ENCODE data around the gene IPO11. TPM values are rescaled to one million over a fixed set of nuclear protein-coding genes. Genes with fewer than 3 reads are reported as not detected.

IPO11 gene
- 20.0 and 24.7 TPM in 2 replicates for total RNA-seq (2014; rRNA removed; shearing (Covaris generic))

GRCh38 chr5:62412549-62413329, at the start of gene IPO11:
Gene IPO11 (plus strand): TSS chr5:62412763. CDS start chr5:62437280, 24,517 bp downstream.
- peak; percentile 98 for DNase-seq (ENCODE audit: low spot score)

- no peak for DNase-seq (ENCODE audit: low spot score)
Measured at GRCh38 chr5:62369039-62369438, 43.5 kb upstream of the IPO11 start.

DNA sequence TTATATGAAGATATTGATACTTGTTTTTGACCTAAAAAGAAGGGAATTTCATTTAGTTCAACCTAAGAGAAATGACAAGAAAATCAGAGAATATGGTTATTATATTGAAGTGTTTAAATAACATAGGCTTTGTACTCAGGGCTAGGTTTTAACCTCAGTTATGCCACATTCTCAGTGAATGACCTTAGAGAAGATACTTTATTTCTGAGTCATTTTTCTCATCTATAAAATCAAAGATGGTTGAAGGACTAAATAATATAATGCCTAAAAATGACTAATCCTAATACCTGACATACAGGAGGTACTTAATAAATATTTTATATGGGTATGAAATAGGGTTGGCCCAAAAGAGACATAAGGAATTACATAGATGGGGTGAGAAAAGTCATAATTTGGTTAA, 41.2 kb upstream of the IPO11 start:
- DNase-seq (ENCODE audit: low spot score) = no peak

- no peak for DNase-seq (ENCODE audit: low spot score)
Measured at GRCh38 chr5:62372600-62372999, 40.0 kb upstream of the IPO11 start.

- DNase-seq (ENCODE audit: low spot score) = no peak
Measured at GRCh38 chr5:62373382-62373781, 39.2 kb upstream of the IPO11 start.

DNA sequence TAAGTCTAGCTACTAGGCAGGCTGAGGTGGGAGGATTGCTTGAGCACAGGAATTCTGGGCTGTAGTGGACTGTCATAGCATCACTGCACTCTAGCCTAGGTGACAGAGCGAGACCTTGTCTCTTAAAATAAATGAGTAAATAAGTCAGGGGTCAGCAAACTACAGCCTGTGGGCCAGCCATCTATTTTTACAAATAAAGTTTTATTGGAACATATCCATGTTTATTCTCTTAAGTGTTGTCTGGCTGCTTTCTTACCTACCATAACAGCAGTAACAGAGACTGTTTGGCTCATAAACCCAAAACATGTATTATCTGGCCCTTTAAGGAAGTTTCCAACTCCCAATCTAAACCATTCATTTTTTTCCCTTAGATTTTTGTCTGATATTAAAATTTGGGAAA, 38.5 kb upstream of the IPO11 start:
- DNase-seq (ENCODE audit: low spot score) = no peak

DNA sequence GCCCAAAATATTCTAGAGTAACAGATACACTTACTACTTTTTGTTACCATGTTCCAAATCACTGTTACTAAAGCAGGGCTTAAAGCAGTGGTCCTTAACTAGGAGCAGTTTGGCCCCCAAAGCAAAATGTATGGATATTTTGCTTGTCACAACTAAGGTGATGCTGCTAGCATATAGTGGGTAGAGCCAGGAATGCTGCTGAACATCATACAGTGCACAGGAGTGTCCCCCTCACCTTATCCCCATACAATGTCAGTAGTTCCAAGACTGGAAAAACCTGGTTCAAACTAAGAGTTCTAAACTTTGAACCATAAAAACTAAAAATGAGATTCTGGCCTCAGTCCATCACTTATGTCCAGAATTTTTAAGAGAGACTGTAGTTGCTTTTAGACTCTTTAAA, 36.9 kb upstream of the IPO11 start:
- DNase-seq (ENCODE audit: low spot score) = no peak

DNA sequence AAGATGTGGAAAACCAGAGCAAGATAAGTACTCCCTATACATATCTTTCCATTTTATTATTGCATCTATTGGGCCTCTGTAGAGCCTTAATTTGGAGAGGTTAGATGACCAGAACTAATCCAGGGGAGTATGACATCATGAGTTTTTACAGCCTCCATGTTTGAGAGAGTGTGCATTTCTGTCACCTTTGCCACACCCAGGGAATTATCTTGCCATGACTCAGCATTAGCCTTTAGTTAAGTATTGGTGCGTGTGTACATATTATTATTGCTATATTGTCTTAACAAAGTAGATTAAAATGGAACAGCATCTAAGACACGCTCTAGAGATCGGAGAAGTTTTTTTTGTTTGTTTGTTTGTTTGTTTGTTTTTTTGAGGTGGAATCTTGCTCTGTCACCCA, 36.5 kb upstream of the IPO11 start:
- peak; percentile 47 for DNase-seq (ENCODE audit: low spot score)

DNA sequence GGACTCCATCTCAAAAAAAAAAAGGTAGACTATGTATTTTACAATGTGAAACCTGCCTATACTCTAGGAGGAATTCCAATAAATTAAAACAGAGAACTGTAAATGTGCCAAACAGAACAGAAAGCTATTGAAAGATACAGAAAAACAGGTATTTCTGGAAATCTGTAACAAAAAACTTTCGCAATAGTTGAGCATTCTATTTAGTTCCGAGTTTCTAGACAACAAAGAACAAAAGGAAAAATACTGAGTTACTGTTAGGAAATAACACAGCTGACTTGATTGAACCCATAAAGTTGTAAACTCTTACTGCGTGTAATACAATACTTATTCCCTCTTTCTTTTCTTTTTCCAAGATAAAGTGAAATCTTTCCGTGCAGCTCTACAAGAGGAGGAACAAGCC, 27.4 kb upstream of the IPO11 start:
- no peak for DNase-seq (ENCODE audit: low spot score)

DNA sequence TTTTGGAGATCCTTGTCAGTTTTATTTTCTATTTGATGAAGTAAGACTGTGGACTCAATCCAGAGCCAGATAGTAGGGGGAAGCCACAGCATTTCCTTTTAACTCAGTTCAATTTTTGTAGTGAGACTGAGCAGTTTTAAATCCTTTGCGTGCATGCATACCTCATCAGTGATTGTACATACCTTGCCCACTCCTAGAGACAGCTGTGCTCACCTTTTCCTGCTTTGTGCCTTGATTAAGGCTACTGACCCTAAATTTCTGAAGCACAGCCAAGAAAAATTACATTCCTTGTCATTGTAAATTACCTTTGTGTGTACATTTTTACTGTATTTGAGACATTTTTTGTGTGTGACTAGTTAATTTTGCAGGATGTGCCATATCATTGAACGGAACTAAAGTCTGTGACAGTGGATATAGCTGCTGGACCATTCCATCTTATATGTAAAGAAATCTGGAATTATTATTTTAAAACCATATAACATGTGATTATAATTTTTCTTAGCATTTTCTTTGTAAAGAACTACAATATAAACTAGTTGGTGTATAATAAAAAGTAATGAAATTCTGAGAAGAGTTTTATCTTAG, 26.7 kb upstream of the IPO11 start:
- no peak for DNase-seq (ENCODE audit: low spot score)

- no peak for DNase-seq (ENCODE audit: low spot score)
Measured at GRCh38 chr5:62386824-62387223, 25.7 kb upstream of the IPO11 start.

DNA sequence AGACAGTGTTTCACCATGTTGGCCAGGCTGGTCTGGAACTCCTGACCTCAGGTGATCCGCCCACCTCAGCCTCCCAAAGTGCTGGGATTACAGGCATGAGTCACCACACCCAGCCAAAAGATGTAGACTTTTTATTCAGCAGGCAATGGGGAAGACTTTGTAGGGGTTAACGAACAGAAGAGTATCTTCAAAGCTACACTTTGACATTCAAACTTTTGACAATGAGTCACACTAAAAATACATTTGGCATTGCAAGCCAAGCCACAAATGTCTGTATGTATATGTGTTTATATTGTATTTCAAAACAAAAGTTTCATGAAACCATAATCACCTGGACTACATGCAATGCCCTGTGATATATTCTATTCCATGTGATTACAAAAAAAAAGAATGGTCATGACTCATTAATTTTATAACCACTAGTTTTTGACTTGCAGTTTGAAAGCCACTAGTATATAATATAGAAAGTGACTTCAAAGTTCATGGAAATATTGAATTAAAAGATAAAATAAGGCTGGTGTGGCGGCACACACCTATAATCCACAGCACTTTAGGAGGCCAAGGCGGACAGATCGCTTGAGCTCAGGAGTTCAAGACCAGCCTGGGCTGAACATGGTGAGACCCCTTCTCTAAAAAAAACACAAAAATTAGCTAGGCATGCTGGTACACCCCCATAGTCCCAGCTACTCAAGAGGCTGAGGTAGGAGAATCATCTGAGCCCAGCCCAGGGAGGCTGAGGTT, 17.2 kb upstream of the IPO11 start:
- DNase-seq (ENCODE audit: low spot score) = peak; percentile 39

- DNase-seq (ENCODE audit: low spot score) = peak; percentile 94
Measured at GRCh38 chr5:62403411-62404250, 8.9 kb upstream of the IPO11 start, which contains the start of gene DIMT1. Gene DIMT1 (minus strand): TSS chr5:62403905. CDS start chr5:62403772, 133 bp downstream.

DNA sequence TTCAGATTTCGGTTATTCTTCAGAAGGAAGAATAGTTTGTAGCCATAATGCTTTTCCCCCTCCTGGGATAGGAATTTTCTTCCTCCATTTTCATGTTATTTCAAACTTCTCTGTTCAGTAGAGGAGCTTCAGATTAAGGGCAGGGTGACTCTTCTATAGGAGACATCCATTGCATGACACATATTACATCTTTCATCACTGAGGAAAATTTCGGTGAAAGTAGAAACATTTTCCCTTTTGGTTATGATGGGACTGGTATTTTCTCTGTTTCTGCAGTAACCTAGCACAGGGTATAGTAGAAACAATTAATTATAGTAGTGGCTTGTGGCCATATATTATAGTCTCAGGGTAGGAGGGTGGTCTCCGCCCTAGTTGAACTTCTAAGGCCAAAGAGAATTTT, 1.1 kb downstream of the IPO11 start:
- no peak for DNase-seq (ENCODE audit: low spot score)

GRCh38 chr5:62418462-62419076, 6.0 kb downstream of the IPO11 start:
- DNase-seq (ENCODE audit: low spot score) = no peak

- DNase-seq (ENCODE audit: low spot score) = no peak
Measured at GRCh38 chr5:62419609-62420008, 7.0 kb downstream of the IPO11 start.

DNA sequence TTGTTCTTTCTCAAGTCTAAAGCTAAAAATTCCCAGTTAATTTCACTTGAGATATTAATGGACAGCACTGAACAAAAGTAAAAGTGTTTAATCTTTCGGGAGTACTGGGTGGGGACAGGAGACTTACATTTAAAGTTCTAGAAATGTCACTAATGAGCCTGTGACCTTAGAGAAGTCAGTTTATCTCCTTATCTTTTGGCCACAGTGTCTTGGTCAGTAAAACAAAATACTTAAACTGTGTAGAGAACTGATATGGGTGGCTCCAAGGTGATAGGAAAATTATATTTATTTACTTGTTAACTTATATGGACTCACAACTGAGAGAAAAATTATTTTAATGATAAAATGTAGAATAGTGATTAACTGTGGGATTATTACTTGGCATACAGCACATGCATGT, 8.9 kb downstream of the IPO11 start:
- no peak for DNase-seq (ENCODE audit: low spot score)

DNA sequence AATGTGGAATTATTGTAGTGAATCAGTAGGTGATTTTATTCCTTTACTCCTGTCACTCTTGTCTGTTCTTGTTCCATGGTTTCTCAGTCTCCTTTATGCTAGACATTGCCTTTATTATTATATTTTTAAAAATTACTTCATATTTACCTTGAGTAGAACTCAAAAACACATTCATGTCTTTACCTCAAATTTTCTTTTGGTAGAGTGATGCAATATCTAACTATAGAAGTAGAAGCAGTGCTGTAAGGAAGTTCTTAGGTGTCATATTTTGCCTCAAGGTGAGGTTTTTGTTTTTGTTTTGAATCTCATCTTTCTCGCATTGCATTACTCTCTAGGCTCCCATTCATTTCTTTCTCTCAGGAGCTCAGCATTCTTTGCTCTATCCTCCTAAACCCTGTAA, 12.2 kb downstream of the IPO11 start:
- DNase-seq (ENCODE audit: low spot score) = no peak

DNA sequence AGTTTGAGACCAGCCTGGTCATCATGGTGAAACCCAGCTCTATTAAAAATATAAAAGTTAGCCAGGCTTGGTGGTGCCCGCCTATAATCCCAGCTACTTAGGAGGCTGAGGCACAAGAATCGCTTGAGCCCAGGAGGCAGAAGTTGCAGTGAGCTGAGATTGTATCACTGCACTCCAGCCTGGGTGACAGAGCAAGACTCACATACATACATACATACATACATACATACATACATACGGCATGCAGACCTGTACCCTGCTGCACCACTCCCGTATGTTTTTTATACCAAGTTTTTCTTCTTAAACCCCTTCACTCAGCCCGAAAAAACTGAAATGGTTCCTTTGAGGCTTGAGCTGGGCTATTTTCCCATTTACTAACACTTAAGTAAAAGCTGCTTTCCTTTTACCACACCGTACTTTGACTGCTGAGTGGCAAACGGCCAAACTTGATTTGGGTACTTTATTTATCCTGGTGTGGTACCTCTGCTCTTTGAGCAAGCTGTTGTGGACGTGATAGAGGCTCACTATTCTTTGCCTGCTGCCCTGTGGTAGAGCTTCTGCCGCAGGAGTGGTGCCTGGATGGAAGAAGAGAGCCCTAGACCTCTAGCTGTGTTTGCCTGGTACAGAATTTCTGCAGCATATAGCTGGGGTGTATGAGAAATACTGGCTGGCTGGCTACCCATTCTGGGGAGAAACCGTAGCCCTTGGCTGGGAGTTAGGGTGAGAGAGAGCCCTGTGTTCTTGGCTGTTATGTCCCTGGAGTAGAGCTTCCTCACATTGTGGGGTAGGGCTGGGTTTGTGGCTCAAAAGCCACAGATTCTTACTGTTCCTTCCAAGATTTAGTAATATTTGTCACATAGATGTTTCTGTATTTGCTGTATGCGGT, 19.4 kb downstream of the IPO11 start:
- DNase-seq (ENCODE audit: low spot score) = no peak

GRCh38 chr5:62432621-62433064, 20.1 kb downstream of the IPO11 start:
- DNase-seq (ENCODE audit: low spot score) = no peak
